GM19372 (cell line): ENCODE measurements around the gene APOL4.
"Not testable (repeated sequence)": the region's sequence is repeated elsewhere in the genome, so short reads cannot be mapped to it uniquely, and the experiment has no call there.

ENCODE experiments used
- ATAC-seq: cut with Tn5 transposase; IDR thresholded peaks from one replicate; pipeline ENCODE4 v1.9.1; 2021; ENCODE audit warnings: mild to moderate bottlenecking, low read depth, moderate library complexity; ENCODE audit not compliant: unreplicated experiment

The APOL4 gene

DNA sequence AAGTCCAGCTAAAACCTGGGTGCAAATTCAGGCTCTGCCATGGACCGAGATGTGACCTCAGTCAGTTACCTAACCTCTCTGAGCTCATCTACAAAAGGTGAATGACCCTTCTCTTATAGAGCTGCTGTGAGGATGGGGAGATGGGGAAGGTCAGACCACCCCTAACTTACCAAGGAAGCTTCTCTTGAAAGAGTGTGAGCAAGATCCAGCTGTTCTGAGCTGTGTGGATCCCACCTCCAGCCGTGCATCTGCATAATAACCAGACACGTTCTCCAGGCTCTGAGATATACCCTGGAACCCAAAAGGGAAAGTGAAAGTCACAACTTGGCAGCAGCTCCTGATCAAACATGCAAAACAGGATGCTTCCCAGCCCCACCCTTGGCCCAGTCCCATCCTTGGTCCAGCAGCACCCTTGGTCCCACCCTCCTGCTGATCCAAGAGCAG, 41.1 kb downstream of the APOL4 start, which contains the start of gene APOL3:
Gene APOL3 (minus strand): TSS at position 257 of the 444 bp plus-strand sequence. CDS start 11,700 bp downstream, outside the sequence.
- ATAC-seq: no peak

DNA sequence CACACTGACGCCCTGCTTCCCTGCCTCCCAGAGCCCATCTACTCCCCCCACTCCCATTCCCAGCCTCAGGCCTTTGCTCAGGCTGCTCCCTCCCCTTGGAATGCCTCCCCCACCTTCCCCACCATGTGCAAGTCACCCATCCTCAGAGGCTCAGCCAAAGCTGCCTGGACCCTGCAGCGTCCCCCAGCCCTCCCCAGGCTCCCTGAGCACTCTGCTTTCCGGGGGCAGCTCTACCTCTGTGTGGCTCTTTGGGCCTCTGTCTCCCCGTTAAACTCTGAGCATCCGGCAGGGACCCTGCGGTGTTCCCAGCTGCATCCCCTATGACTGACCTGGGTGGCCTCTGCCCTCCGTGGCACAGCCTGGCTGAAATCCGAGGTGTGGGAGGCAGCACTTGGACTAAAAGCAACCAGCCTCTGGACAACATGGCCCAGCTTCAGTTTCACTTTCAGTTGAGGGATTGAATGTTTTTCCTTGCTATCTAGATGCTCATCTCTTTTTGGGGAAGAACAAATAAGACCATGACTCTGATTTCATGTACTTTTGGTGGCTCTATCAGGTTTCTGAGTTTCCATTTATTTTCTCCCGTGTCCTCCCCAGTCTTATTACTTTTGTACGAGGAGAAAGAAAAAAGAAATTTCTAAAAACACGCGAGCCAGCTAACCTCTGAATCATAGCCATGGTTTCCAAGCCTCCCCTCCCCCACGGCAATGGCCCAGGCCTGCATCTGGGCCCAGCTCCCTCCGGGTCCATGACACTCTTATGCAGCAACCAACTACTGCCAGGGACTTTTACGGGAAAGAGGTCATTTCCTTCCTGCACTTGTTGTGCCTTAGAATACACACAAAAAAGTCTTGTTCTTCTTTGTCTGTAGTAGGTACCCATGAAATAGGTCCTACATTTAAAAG, 44.8 kb downstream of the APOL4 start:
- no peak for ATAC-seq

DNA sequence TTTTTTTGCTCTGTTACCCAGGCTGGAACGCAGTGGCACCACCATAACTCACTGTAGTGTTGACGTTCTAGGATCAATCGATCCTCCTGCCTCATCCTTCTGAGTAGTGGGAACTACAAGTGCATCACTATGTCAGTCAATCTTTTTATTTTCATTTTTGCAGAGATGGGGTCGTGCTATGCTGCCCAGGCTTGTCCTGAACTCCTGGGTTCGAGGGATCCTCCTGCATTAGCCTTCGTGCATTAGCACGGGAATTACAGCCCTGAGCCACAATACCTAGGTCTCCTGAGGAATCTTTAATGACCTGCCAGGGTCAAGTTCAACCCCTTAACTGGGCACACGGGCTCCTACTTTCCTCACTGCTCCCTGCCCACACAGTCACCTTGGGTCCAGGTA, 45.5 kb downstream of the APOL4 start:
- no peak for ATAC-seq

DNA sequence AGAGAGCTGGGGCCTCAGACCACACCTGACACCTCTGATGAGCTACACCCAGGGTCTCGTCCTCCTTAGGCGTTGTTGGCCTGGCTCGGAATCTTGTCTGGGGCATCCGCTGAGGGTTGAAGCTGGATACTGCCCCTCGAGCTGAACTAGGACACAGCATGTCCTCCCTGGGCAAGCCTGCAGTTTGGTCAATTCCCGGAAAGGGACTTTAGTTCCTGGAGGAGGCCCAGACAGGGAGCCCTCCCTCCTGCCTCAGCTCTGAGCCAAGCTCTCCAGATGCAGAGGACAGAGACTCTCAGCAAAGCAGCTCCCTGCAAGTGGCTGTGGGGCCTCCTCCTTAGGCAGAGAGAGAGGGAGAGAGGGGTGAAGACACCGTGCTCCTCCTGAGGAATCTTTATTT, 45.9 kb downstream of the APOL4 start:
- ATAC-seq: no peak

DNA sequence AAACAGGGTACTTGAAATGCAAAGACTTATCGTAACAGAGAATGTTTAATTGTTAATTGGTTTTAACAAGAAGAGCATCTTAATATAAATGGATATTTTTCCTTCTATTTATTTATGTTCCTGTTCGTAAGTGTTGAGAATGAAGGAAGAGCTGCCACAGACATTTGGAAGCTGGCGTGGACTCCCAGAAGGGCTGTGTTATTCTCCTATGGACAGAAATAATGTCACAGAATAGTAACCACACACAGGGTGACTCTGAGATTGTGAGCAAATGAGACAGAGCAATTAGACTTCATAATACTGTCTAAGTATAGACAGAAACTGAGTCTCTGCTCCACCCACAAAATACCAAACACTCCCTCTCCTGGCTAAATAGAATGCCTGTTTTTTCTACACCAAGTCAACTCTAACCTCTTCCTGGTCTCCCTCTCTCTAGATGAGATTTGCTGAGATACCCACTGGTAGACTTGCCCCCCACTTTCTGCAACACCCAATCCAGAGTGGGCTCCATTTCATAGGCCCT, 47.1 kb downstream of the APOL4 start:
- no peak for ATAC-seq

DNA sequence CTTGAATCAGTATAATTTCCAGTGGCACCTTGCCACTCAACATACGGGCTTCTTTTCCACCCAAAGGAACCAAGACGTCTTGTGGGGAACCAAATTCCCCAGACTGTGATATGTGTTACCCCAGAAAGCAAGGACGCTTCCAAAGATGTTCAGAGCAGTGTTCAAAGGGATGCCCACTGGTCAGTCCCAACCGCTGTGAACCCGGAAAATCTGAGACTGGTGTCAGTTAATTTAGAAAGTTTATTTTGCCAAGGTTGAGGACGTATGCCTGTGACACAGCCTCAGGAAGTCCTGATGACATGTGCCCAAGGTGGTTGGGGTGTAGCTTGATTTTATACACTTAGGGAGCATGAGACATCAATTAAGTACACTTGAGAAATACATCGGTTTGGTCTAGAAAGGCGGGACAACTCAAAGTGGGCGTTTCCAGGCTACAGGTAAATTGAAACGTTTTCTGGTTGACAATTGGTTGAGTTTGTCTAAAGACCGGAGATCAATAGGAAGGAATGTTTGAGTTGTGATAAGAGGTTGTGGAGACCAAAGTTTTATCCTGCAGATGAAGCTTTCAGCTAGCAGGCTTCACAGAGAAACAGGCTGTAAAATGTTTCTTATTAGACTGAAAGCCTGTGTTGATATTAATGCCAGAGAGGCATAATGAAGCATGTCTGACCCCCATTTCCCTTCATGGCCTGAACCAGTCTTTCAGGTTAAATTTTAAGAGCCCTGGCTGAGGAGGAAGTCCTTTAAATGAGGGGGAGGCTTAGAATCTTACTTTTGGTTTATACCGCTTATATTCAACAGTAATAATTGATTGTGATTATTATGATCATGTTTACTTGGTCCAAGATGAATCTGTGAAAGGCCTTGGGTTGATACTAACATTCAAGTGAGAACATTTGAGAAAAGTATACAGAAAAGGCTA, 47.8 kb downstream of the APOL4 start:
- ATAC-seq: no peak

DNA sequence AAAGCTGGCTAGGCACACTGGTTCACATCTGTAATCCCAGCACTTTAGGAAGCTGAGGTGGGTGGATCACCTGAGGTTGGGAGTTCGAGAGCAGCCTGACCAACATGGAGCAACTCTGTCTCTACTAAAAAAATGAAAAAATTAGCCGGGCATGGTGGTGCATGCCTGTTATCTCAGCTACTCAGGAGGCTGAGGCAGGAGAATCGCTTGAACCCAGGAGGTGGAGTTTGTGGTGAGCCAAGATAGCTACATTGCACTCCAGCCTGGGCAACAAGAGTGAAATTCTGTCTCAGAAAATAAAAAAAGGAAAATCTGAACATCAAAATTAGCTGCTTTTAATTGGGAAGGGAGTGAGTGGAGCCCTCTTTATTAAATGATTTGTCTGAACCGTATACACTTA, 48.8 kb downstream of the APOL4 start:
- not testable (repeated sequence) for ATAC-seq

DNA sequence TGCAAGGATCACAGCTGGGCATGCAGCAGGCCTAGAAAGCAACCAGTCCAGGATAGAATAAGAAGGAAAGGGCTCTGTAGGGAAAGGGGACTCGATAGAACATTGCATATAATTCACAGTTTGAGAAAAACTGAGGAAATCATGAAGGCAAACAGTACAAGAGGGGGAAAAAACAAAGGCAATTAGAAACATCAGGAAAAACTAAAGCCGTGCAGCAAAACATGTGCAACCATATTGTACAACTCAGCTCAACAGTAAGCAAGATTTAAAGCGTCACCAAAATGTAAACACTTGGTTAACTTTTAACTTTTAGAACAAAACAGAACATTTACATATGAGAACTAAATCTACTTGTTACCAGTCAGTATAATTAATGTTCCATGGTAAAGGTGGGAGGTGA, 49.5 kb downstream of the APOL4 start:
- no peak for ATAC-seq

DNA sequence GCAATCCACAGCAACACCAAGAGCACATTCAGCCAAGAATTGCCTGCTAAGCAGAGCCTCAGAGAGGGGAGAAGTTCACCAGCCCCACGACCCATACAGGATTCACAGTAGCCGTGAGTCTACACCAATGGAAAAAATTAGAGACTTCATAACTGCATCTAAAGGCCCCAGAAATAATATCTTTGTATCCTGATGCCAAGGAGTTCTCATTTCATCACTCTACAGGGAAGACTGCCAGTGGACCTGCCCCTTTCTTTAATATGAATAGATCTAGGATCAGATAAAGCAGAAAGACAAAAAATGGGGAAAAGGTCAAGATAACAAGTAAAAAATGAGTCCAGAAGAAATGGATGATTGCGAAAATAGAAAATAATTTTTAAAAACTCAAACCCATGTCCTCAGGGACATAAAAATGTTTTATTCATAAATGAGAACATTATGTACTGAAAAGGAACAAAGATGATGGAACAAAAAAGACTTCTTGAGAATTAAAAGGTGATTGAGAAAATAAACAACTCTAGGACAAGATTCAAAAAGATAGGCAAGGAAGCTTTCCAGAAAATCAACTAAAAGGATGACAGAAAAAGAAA, 50.5 kb downstream of the APOL4 start:
- no peak for ATAC-seq

DNA sequence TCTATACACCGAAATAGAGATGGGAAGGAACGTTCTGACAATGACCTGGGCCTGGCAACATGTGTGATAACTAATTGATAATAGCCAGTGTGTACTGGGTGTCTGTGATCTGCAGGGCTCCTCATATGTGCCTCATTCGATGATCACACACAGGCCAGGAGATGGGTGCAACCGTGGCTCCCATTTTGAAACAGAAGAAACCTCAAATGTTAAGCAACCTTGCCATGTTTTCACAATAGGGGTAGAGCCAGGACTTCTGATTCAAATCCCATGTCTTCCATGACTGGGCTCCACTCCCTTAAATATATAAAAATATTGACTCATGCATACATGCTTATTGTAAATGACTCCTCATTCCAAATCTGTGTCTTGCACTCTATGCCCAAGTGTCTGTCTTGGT, 52.2 kb downstream of the APOL4 start:
- no peak for ATAC-seq

DNA sequence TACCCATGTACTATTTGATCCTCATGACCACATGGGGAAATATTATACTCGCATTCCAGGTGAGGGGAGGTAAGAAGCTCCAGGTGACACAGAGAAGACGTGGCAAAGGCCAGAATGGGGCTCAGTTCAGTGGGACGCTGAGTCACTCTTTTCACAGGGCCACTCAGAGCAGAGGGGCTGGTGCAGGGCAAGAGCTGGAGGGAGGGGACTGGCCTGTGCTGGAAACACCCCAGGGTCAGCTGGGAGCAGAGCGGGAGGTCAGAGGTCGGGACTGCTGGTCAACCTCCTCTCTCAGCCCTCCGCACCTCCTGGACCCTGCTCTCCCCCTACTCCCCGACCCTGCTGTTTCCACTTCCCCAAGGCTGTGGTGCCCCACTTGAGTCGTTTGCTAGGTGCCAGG, 53.2 kb downstream of the APOL4 start:
- ATAC-seq: no peak

DNA sequence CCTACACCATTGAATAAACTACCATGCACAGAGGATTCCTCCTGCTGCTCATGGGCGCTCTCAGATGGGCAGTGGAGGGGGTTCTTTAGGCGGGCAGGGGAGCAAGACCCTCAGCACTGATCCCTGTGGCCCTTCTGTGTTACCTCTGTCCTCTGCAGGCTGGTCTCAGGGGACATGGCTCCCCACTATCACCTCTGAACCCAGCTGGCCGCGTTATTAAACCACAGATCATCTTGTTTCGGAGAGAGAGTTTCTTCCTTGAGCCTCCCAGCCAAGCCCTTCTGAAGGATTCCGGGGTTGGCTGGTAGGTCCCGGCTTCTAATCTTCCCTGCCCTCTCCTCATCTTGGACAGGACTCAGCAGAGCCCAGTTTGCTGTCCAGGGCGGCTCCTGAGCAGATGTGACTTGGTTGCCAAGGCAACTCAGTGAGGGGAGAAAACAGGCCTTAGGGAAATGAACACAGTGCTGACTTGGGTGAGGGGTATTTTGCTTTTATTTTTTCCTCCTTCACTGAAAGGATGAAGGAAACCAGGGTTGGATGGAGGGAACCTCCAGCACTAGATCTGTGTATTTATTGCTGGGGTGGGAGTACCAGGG, 54.3 kb downstream of the APOL4 start:
- no peak for ATAC-seq

DNA sequence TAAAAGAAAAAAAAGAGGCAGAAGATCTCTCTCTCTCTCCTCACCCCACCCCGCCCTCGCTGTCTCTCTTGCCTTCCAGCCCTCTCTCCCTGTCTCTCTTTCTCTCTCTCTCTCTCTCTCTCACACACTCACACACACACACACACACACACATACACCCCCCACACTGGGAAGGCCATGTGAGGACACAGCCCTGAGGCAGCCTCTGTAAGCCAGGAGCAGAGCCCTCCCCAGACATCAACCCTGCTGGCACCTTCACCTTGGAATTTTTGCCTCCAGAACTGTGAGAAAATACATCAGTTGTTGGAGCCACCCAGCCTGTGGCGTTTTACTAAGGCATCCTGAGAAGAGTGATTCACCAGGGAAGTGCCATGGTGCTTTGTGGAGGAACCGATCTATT, 55.7 kb downstream of the APOL4 start:
- ATAC-seq: no peak

DNA sequence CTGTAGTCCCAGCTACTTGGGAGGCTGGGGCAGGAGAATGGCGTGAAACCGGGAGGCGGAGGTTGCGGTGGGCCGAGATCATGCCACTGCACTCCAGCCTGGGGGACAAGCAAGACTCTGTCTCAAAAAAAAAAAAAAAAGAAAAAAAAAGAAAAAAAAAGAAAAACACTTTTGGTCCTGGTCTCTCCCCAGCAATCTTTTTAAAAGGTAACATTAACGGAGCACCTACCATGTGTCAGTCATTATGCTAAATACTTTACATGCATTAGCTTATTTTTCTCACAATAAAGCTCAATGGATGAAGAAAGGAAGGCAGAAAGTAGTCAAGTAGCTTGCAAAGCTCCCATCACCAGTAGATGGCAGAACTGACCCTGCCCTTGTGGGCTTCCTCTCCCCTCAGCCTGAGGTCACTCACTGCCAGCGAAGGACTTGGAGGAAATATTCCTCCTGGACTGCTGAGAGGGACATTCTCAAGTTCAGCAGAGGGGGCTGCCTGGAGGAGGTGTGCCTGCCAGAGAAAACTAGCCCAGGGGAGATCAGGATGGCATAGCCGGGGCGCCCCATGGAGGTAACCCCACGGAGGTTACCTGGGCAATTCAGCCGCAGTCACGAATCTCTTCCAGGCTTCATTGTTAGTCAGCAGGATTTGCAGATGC, 56.6 kb downstream of the APOL4 start:
- no peak for ATAC-seq

DNA sequence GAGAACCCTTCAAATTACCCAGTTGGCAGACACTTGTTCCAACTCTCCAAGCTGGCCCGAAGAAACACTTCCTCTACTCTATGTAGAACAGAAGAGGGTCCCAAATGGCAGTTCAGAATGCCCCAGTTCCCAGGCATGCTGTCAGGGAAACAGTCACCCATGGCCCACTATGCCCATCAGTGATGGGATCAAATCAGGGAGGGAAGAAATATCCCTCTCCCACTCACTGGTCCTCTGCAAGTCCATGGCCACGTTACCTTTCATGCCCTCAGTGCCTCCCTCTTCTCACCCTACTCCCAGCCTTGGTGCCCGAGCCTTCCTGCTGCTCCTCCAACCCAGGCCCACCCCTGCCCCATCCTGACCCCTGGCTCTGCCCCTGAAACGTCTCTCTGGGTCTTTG, 57.7 kb downstream of the APOL4 start:
- ATAC-seq: no peak

DNA sequence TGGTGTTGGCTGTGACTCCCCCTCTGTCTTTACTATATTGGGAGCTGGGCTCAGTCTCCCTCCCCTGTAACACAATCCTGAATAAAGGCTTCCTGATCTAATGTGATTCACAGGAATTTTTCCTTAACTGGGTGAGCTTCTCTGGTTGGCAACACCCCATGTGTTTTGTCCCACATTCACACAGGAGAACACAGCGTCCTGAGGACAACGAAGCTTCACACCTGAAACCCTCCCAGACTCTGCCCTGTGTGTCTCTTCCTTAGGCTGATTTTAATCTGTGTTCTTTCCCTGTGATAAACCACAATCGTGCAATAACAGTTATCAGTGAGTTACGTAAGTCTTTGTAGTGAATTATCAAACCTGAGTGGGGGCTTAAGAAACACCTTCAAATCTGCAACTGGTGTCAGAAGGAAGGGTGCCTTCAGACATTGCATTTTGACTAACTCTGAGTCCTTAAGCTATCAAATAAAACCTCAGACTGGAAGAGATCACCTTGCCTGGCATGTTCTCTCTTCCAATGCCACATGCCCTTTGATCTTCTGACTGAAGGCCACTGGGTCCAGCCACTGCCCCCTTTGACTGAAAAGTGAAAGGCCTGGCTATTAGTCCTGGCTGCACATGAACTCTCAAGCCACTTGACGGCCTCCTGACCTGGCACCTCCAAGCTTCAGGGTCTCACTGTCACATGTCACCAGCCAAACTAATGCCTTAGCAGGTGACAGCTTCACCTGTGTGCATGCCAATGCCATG, 58.4 kb downstream of the APOL4 start:
- no peak for ATAC-seq

DNA sequence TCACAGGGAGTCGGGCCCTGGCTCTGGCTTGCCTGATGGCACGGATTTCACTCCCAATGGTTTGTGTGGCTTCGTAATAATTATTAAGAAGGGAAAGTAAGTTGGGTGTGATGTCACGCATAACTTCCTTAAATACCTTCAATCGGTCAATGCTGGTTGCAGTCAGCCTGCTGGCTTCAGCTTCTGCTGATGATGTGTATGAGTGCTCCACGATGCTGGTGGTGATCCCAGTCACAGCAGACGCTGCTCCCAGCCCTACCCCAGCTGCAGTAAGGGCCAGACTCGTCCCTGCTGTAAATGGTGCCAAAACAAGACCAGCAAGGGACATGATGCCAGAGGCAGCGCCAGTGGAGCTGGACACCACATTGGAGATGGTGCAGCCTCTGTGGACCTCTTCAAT, 60.1 kb downstream of the APOL4 start:
- no peak for ATAC-seq
